ENCODE results near the gene HNRNPM. TPM values are rescaled to one million over a fixed set of nuclear protein-coding genes. Genes with fewer than 3 reads are reported as not detected.

HNRNPM gene
- total RNA-seq, 1 experiment from 2014 or later = 468 TPM

DNA sequence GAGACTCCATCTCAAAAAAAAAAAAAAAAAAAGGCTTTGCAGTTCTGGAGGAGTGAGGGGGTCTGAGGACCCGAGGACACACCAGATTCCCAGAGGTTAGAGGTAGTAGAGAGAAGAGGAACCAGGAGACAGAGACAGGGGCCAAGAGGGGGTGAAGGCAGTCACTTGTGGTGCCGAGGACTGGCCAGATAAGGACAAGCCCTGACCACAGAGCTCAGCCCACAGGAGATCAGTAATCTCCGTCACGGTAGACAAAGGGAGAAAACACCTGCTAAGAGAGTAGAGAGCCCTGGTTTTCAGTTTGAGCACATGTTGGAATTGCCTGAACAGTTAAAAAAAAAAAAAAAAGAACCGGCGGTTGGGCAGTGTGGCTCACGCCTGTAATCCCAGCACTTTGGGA is 59.4 kb downstream of the HNRNPM start:
- no peak overlapping the region for H3K56ac ChIP-seq (ENCODE audit: insufficient read length, low read depth, low read length)
- WGBS (ENCODE audit: extremely low coverage, insufficient read length, low lambda C conversion rate) = no CpG with 5 or more reads among the region's 7 CpGs
- no peak overlapping the region for H2BK15ac ChIP-seq (ENCODE audit: low read depth, low read length)
- Mint-ChIP-seq H3K9me3 (no peaks in the 10 kb centered on the region), H3K4me1 (peaks cover 13 to 29% of the 10 kb centered on the region in 2 experiments), H3K27ac (0 out of 7 replicates have a peak overlapping the region, but pooled peaks of 1 of the 3 experiments have one; percentile 7), H3K4me3 (peak overlapping the region in 1 of 2 experiments; percentile 30; a peak in 2 of 5 replicates), H3K27me3 (ENCODE audit: low read depth) (peaks cover 3% of the 10 kb centered on the region), H3K36me3 (ENCODE audit: insufficient read depth in 1 of 3, low read depth in 3 of 3) (no peaks in the 10 kb centered on the region; a peak in 1 of 7 replicates)
- H2BK5ac ChIP-seq (ENCODE audit: insufficient read length, low read length) = no peak overlapping the region
- H4K8ac ChIP-seq (replicated peaks; ENCODE audit: insufficient read length, low read depth, low read length) = no peak overlapping the region
- H3K18ac ChIP-seq (ENCODE audit: insufficient read length, low read depth, low read length) = no peak overlapping the region
- no peak for DNase-seq
- no peak overlapping the region for H3T11ph ChIP-seq (ENCODE audit: low read length)
- H3K9me3 ChIP-seq (ENCODE audit: control insufficient read depth, low read depth, low read length) = no peaks in the 10 kb centered on the region
- no peak overlapping the region for H3K14ac ChIP-seq (ENCODE audit: insufficient read depth, low read length)
- H4K20me1 ChIP-seq (ENCODE audit: control insufficient read depth, insufficient read depth, insufficient read length) = no peaks in the 10 kb centered on the region
- no peaks in the 10 kb centered on the region for H3K79me2 ChIP-seq (ENCODE audit: insufficient read depth, low read length)
- TF ChIP-seq, protein P1, sequence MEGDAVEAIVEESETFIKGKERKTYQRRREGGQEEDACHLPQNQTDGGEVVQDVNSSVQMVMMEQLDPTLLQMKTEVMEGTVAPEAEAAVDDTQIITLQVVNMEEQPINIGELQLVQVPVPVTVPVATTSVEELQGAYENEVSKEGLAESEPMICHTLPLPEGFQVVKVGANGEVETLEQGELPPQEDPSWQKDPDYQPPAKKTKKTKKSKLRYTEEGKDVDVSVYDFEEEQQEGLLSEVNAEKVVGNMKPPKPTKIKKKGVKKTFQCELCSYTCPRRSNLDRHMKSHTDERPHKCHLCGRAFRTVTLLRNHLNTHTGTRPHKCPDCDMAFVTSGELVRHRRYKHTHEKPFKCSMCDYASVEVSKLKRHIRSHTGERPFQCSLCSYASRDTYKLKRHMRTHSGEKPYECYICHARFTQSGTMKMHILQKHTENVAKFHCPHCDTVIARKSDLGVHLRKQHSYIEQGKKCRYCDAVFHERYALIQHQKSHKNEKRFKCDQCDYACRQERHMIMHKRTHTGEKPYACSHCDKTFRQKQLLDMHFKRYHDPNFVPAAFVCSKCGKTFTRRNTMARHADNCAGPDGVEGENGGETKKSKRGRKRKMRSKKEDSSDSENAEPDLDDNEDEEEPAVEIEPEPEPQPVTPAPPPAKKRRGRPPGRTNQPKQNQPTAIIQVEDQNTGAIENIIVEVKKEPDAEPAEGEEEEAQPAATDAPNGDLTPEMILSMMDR (conservative IDR thresholded peaks at IDR 0.05) = no peak
- H3K23me2 ChIP-seq (ENCODE audit: insufficient read length, low read depth, low read length, poor library complexity, severe bottlenecking) = peaks cover 5% of the 10 kb centered on the region
- H3K27me3 ChIP-seq (ENCODE audit: insufficient read depth, low read length) = no peaks in the 10 kb centered on the region
- H4K91ac ChIP-seq (ENCODE audit: insufficient read length, low read depth, low read length) = no peak overlapping the region
- H3K23ac ChIP-seq (ENCODE audit: insufficient read length, low read depth, low read length) = no peak overlapping the region
- H2AK5ac ChIP-seq (ENCODE audit: insufficient read length, low read length) = no peak overlapping the region
- H3K4me2 ChIP-seq (ENCODE audit: insufficient read depth, insufficient read length, low read length) = no peak overlapping the region
- H3K4ac ChIP-seq (ENCODE audit: low read depth, low read length) = no peak overlapping the region
- no peak overlapping the region for H3K9ac ChIP-seq (ENCODE audit: extremely low read depth, insufficient read length, low read length)
- no peak overlapping the region for H3K27ac ChIP-seq (ENCODE audit: insufficient read length, low read depth, low read length)
- H2AFZ ChIP-seq (ENCODE audit: low read length) = no peak overlapping the region
- H3K4me1 ChIP-seq (ENCODE audit: insufficient read depth, low read length) = no peaks in the 10 kb centered on the region
- H4K5ac ChIP-seq (ENCODE audit: insufficient read length, low read depth, low read length) = no peak overlapping the region
- H2BK120ac ChIP-seq (ENCODE audit: low read depth, low read length, poor library complexity, severe bottlenecking) = no peak overlapping the region
- no peak overlapping the region for H2BK12ac ChIP-seq (ENCODE audit: insufficient read length, low read depth, low read length)
- no peaks in the 10 kb centered on the region for H3K79me1 ChIP-seq (ENCODE audit: insufficient read depth, low read depth, low read length, poor library complexity, severe bottlenecking)
- no peak overlapping the region for H2BK20ac ChIP-seq (ENCODE audit: low read depth, low read length, poor library complexity, severe bottlenecking)

Data from H9 (cell line).